Measurements from ENCODE around the gene TPX2.

Gene TPX2

DNA sequence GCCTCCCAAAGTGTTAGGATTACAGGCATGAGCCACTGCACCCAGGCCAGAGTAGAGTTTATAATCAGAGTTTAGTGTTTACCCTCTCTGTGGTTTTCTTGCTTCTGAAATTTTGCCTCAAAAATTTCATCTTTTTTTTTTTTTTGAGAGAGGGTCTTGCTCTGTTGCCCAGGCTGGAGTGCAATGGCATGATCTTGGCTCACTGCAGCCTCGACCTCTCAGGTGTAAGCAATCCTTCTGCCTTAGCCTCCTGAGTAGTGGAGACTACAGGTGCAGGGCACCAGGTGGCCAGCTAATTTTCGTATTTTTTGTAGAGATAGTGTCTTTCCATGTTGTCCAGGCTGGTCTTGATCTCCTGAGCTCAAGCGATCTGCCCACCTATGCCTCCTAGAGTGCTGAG lies 28.7 kb downstream of the TPX2 start:
- no peak overlapping the region for H3K27ac ChIP-seq (ENCODE audit: insufficient read depth, low read depth, low read length, poor library complexity, severe bottlenecking)
- no peak overlapping the region for H3K4me3 ChIP-seq (ENCODE audit: insufficient read depth, low read depth, low read length)
- H3K9me3 ChIP-seq (ENCODE audit: control insufficient read depth, low read length): no peaks in the 10 kb centered on the region
- WGBS, 2 experiments: 94 to 96% methylated on average over 3 of the region's 3 CpGs
- no peaks in the 10 kb centered on the region for H3K27me3 ChIP-seq (ENCODE audit: control insufficient read depth, insufficient read depth, low read length, poor library complexity, severe bottlenecking)
- H3K36me3 ChIP-seq (ENCODE audit: control insufficient read depth, insufficient read depth, low read length): peaks cover 42% of the 10 kb centered on the region
- H3K4me1 ChIP-seq (ENCODE audit: control insufficient read depth, insufficient read depth, low read length): no peaks in the 10 kb centered on the region

DNA sequence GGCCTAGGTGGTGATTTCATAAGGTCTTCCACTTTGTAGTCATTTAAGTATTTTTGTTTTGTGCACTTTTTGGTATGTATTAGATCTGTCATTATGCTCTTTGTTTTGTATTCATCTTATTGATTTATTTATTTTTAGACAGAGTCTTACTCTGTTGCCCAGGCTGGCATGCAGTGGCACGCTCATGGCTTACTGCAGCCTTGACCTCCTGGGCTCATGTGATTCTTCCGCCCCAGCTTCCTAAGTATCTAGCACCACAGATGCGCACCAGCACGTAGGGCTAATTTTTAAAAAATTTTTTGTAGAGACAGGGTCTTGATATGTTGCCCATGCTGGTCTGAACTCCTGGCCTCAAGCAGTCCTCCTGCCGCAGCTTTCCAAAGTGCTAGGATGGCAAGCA lies 30.6 kb downstream of the TPX2 start:
- Histone ChIP-seq H3K4me1 (ENCODE audit: control insufficient read depth, insufficient read depth, low read length) (no peaks in the 10 kb centered on the region), H3K27ac (ENCODE audit: insufficient read depth, low read depth, low read length, poor library complexity, severe bottlenecking) (no peak overlapping the region), H3K9me3 (ENCODE audit: control insufficient read depth, low read length) (no peaks in the 10 kb centered on the region), H3K36me3 (ENCODE audit: control insufficient read depth, insufficient read depth, low read length) (peaks cover 38% of the 10 kb centered on the region), H3K4me3 (ENCODE audit: insufficient read depth, low read depth, low read length) (no peak overlapping the region), H3K27me3 (ENCODE audit: control insufficient read depth, insufficient read depth, low read length, poor library complexity, severe bottlenecking) (no peaks in the 10 kb centered on the region)
- WGBS, 2 experiments: 97 to 98% methylated on average over 5 of the region's 5 CpGs

DNA sequence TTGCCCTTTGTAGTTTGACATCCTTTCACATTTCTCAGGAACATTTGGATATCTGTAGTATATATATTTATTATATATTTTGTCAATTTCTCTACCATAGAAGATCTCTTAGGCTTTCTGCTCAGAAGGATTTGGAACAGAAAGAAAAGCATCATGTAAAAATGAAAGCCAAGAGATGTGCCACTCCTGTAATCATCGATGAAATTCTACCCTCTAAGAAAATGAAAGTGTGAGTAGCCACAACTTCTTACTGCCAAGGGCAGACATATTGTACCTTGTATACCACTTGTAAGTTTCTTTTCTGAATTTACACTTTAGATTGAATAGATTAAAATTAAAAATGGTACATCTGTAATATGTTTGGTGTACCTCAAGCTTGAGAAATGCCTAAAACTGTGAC lies 31.2 kb downstream of the TPX2 start:
- H3K4me3 ChIP-seq (ENCODE audit: insufficient read depth, low read depth, low read length): no peak overlapping the region
- H3K27ac ChIP-seq (ENCODE audit: insufficient read depth, low read depth, low read length, poor library complexity, severe bottlenecking): no peak overlapping the region
- H3K4me1 ChIP-seq (ENCODE audit: control insufficient read depth, insufficient read depth, low read length): no peaks in the 10 kb centered on the region
- 93 to 100% methylated on average over 1 of the region's 1 CpG for WGBS, 2 experiments
- H3K9me3 ChIP-seq (ENCODE audit: control insufficient read depth, low read length): no peaks in the 10 kb centered on the region
- peaks cover 42% of the 10 kb centered on the region for H3K36me3 ChIP-seq (ENCODE audit: control insufficient read depth, insufficient read depth, low read length)
- H3K27me3 ChIP-seq (ENCODE audit: control insufficient read depth, insufficient read depth, low read length, poor library complexity, severe bottlenecking): no peaks in the 10 kb centered on the region

DNA sequence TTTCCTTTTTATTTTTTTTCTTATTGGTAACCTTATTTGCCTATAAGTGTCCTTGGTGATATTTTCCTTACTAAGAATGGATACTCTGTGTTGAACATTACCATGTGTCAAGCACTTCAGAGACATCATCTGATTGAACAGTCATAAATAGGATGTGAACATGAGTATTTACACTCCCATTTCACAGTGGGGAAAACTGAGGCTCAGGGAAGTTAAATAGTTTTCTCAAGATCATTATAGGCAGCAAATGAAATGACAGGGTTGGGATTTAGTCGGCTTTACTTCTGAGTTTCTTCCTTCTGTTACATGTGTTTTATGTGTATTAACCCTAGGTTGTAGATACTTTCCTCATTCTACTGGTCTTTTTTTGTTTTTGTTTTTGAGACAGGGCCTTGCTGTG lies 35.3 kb downstream of the TPX2 start:
- H3K9me3 ChIP-seq (ENCODE audit: control insufficient read depth, low read length): no peaks in the 10 kb centered on the region
- H3K4me1 ChIP-seq (ENCODE audit: control insufficient read depth, insufficient read depth, low read length): no peaks in the 10 kb centered on the region
- H3K4me3 ChIP-seq (ENCODE audit: insufficient read depth, low read depth, low read length): no peak overlapping the region
- peaks cover 56% of the 10 kb centered on the region for H3K36me3 ChIP-seq (ENCODE audit: control insufficient read depth, insufficient read depth, low read length)
- H3K27ac ChIP-seq (ENCODE audit: insufficient read depth, low read depth, low read length, poor library complexity, severe bottlenecking): no peak overlapping the region
- 89 to 94% methylated on average over 1 of the region's 1 CpG for WGBS, 2 experiments
- H3K27me3 ChIP-seq (ENCODE audit: control insufficient read depth, insufficient read depth, low read length, poor library complexity, severe bottlenecking): no peaks in the 10 kb centered on the region

DNA sequence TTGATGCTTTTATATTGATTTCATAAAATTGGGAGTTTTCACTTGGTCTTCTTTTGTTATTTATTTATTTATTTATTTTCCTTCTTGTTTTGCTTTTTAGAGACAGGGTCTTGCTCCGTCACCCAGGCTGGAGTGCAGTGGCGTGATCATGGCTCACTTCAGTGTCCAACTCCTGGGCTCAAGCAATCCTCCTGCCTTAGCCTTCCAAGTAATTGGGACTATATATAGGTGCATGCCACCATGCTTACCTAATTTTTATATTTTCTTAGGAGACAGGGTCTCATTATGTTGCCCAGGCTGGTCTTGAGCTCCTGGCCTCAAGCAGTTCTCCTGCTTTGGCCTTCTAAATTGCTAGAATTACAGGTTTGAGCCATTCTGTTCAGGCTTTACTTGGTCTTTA lies 41.7 kb downstream of the TPX2 start:
- H3K4me1 ChIP-seq (ENCODE audit: control insufficient read depth, insufficient read depth, low read length): no peaks in the 10 kb centered on the region
- no peaks in the 10 kb centered on the region for H3K27me3 ChIP-seq (ENCODE audit: control insufficient read depth, insufficient read depth, low read length, poor library complexity, severe bottlenecking)
- 91 to 98% methylated on average over 2 of the region's 2 CpGs for WGBS, 2 experiments
- H3K27ac ChIP-seq (ENCODE audit: insufficient read depth, low read depth, low read length, poor library complexity, severe bottlenecking): no peak overlapping the region
- H3K36me3 ChIP-seq (ENCODE audit: control insufficient read depth, insufficient read depth, low read length): peaks cover 72% of the 10 kb centered on the region
- H3K9me3 ChIP-seq (ENCODE audit: control insufficient read depth, low read length): no peaks in the 10 kb centered on the region
- no peak overlapping the region for H3K4me3 ChIP-seq (ENCODE audit: insufficient read depth, low read depth, low read length)

GRCh38 chr20:31781945-31782344 lies 42.9 kb downstream of the TPX2 start:
- no peaks in the 10 kb centered on the region for H3K4me1 ChIP-seq (ENCODE audit: control insufficient read depth, insufficient read depth, low read length)
- H3K9me3 ChIP-seq (ENCODE audit: control insufficient read depth, low read length): no peaks in the 10 kb centered on the region
- 95 to 97% methylated on average over 4 of the region's 4 CpGs for WGBS, 2 experiments
- peaks cover 73% of the 10 kb centered on the region for H3K36me3 ChIP-seq (ENCODE audit: control insufficient read depth, insufficient read depth, low read length)
- H3K27ac ChIP-seq (ENCODE audit: insufficient read depth, low read depth, low read length, poor library complexity, severe bottlenecking): no peak overlapping the region
- no peak overlapping the region for H3K4me3 ChIP-seq (ENCODE audit: insufficient read depth, low read depth, low read length)
- no peaks in the 10 kb centered on the region for H3K27me3 ChIP-seq (ENCODE audit: control insufficient read depth, insufficient read depth, low read length, poor library complexity, severe bottlenecking)

- no peaks in the 10 kb centered on the region for H3K4me1 ChIP-seq (ENCODE audit: control insufficient read depth, insufficient read depth, low read length)
- H3K36me3 ChIP-seq (ENCODE audit: control insufficient read depth, insufficient read depth, low read length): peaks cover 54% of the 10 kb centered on the region
- H3K9me3 ChIP-seq (ENCODE audit: control insufficient read depth, low read length): no peaks in the 10 kb centered on the region
- no peak overlapping the region for H3K27ac ChIP-seq (ENCODE audit: insufficient read depth, low read depth, low read length, poor library complexity, severe bottlenecking)
- 90 to 95% methylated on average over 7 of the region's 7 CpGs for WGBS, 2 experiments
- H3K4me3 ChIP-seq (ENCODE audit: insufficient read depth, low read depth, low read length): no peak overlapping the region
- H3K27me3 ChIP-seq (ENCODE audit: control insufficient read depth, insufficient read depth, low read length, poor library complexity, severe bottlenecking): no peaks in the 10 kb centered on the region
Measured at GRCh38 chr20:31784354-31785044, 45.4 kb downstream of the TPX2 start.

DNA sequence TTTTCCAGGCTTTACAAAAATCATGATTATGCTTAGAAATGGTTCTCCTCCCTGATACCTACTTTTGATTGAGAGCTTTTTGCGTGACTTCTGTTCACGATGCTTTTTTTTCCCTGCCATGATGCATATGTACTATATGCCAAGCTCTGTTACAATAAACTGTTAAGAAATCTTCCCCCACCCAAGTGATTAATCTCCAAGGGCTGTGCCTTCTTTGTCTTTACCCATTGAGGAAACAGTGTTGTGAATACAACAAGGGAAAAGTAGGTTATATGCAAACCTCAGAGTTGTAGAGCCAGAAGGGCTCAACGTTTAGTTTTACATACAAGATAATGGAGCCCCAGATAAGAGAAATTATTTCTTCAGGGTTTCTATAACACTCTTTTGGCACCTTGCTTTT lies 46.0 kb downstream of the TPX2 start:
- peaks cover 49% of the 10 kb centered on the region for H3K36me3 ChIP-seq (ENCODE audit: control insufficient read depth, insufficient read depth, low read length)
- 93 to 98% methylated on average over 3 of the region's 3 CpGs for WGBS, 2 experiments

DNA sequence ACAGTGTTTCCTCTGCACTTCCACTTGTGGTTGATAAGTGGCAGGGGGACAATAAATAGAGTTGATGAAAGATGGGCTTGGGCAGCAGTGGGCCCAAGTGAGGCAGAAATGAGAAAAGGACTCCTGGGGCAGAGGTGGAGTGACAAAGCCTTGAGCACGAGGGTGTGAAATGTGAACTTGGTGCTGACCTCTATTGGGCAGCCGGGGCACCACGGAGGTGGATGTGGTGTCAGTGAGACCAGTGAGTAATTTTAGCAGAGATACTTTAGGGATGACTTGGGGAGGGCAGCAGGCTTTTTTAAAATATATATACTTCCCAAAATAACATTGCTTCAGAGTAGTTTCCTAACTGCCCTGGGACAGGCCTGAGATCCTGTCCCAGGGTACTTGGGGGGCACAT lies 49.5 kb downstream of the TPX2 start:
- 87 to 88% methylated on average over 3 of the region's 3 CpGs for WGBS, 2 experiments
- no peak overlapping the region for H3K4me3 ChIP-seq (ENCODE audit: insufficient read depth, low read depth, low read length)
- no peaks in the 10 kb centered on the region for H3K4me1 ChIP-seq (ENCODE audit: control insufficient read depth, insufficient read depth, low read length)
- no peaks in the 10 kb centered on the region for H3K9me3 ChIP-seq (ENCODE audit: control insufficient read depth, low read length)
- no peaks in the 10 kb centered on the region for H3K27me3 ChIP-seq (ENCODE audit: control insufficient read depth, insufficient read depth, low read length, poor library complexity, severe bottlenecking)
- H3K36me3 ChIP-seq (ENCODE audit: control insufficient read depth, insufficient read depth, low read length): peaks cover 48% of the 10 kb centered on the region
- no peak overlapping the region for H3K27ac ChIP-seq (ENCODE audit: insufficient read depth, low read depth, low read length, poor library complexity, severe bottlenecking)

More for the DNA sequence above, 46.0 kb downstream of the TPX2 start:
- Histone ChIP-seq H3K9me3 (ENCODE audit: control insufficient read depth, low read length) (no peaks in the 10 kb centered on the region), H3K27me3 (ENCODE audit: control insufficient read depth, insufficient read depth, low read length, poor library complexity, severe bottlenecking) (no peaks in the 10 kb centered on the region), H3K4me3 (ENCODE audit: insufficient read depth, low read depth, low read length) (no peak overlapping the region), H3K27ac (ENCODE audit: insufficient read depth, low read depth, low read length, poor library complexity, severe bottlenecking) (no peak overlapping the region), H3K4me1 (ENCODE audit: control insufficient read depth, insufficient read depth, low read length) (no peaks in the 10 kb centered on the region)

GRCh38 chr20:31790401-31790800 lies 51.3 kb downstream of the TPX2 start:
- H3K4me3 ChIP-seq (ENCODE audit: insufficient read depth, low read depth, low read length): no peak overlapping the region
- no peak overlapping the region for H3K27ac ChIP-seq (ENCODE audit: insufficient read depth, low read depth, low read length, poor library complexity, severe bottlenecking)
- H3K36me3 ChIP-seq (ENCODE audit: control insufficient read depth, insufficient read depth, low read length): peaks cover 46% of the 10 kb centered on the region
- H3K27me3 ChIP-seq (ENCODE audit: control insufficient read depth, insufficient read depth, low read length, poor library complexity, severe bottlenecking): no peaks in the 10 kb centered on the region
- H3K4me1 ChIP-seq (ENCODE audit: control insufficient read depth, insufficient read depth, low read length): no peaks in the 10 kb centered on the region
- 93 to 100% methylated on average over 3 of the region's 3 CpGs for WGBS, 2 experiments
- no peaks in the 10 kb centered on the region for H3K9me3 ChIP-seq (ENCODE audit: control insufficient read depth, low read length)

- WGBS, 2 experiments: 78 to 89% methylated on average over 3 of the region's 3 CpGs
- no peak overlapping the region for H3K4me3 ChIP-seq (ENCODE audit: insufficient read depth, low read depth, low read length)
- no peak overlapping the region for H3K27ac ChIP-seq (ENCODE audit: insufficient read depth, low read depth, low read length, poor library complexity, severe bottlenecking)
- no peaks in the 10 kb centered on the region for H3K4me1 ChIP-seq (ENCODE audit: control insufficient read depth, insufficient read depth, low read length)
- H3K27me3 ChIP-seq (ENCODE audit: control insufficient read depth, insufficient read depth, low read length, poor library complexity, severe bottlenecking): no peaks in the 10 kb centered on the region
- H3K9me3 ChIP-seq (ENCODE audit: control insufficient read depth, low read length): no peaks in the 10 kb centered on the region
- peaks cover 67% of the 10 kb centered on the region for H3K36me3 ChIP-seq (ENCODE audit: control insufficient read depth, insufficient read depth, low read length)
Measured at GRCh38 chr20:31797364-31797763, 58.3 kb downstream of the TPX2 start.
